ENCODE data around the gene SUSD5. TPM values are rescaled to one million over a fixed set of nuclear protein-coding genes. Genes with fewer than 3 reads are reported as not detected.

The SUSD5 gene
- total RNA-seq, 4 donors from 2014 or later = 0.42 to 2.3 (median 1.3) TPM

DNA sequence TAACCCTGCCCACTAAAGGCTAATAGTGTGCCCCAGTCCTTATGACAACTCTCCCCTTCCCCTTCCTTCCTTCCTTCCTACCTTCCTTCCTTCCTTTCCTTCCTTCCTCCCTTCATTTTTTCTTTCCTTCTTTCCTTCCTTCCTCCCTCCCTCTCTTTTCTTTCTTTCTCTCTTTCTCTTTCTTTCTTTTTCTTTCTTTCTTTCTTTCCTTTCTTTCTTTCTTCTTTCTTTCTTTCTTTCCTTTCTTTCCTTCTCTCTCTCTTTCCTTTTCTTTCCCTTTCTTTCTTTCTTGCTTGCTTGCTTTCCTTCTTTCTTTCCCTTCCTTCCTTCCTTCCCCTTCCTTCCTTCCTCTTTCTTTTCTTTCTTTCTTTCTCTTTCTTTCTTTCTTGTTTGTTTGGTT, 28.2 kb upstream of the SUSD5 start:
- H3K4me1 ChIP-seq = no peaks in the 10 kb centered on the region
- peaks cover 0 to 6% (median 0%) of the 10 kb centered on the region in 4 donors for H3K9me3 ChIP-seq
- TF ChIP-seq, protein P1, sequence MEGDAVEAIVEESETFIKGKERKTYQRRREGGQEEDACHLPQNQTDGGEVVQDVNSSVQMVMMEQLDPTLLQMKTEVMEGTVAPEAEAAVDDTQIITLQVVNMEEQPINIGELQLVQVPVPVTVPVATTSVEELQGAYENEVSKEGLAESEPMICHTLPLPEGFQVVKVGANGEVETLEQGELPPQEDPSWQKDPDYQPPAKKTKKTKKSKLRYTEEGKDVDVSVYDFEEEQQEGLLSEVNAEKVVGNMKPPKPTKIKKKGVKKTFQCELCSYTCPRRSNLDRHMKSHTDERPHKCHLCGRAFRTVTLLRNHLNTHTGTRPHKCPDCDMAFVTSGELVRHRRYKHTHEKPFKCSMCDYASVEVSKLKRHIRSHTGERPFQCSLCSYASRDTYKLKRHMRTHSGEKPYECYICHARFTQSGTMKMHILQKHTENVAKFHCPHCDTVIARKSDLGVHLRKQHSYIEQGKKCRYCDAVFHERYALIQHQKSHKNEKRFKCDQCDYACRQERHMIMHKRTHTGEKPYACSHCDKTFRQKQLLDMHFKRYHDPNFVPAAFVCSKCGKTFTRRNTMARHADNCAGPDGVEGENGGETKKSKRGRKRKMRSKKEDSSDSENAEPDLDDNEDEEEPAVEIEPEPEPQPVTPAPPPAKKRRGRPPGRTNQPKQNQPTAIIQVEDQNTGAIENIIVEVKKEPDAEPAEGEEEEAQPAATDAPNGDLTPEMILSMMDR (IDR thresholded peaks at IDR 0.05) = no peak
- TF ChIP-seq EP300 (IDR thresholded peaks at IDR 0.05) = no peak
- no peak for TF ChIP-seq POLR2AphosphoS5 (IDR thresholded peaks at IDR 0.05)
- no peak for TF ChIP-seq POLR2A (IDR thresholded peaks at IDR 0.05; ENCODE audit: low read depth)
- no peak overlapping the region for H3K4me3 ChIP-seq
- H3K27ac ChIP-seq (replicated peaks in 1 of 4) = no peak overlapping the region
- H3K36me3 ChIP-seq = no peaks in the 10 kb centered on the region
- no peaks in the 10 kb centered on the region for H3K27me3 ChIP-seq
- intact Hi-C loops (cut with DNase I) = no loop called here
- DNase-seq (ENCODE audit: extremely low spot score) = no peak

- no peak overlapping the region for H3K4me3 ChIP-seq
- WGBS = 58% methylated on average over 1 of the region's 1 CpG
- peaks cover 0 to 6% (median 3%) of the 10 kb centered on the region in 4 donors for H3K9me3 ChIP-seq
- no peak for DNase-seq (ENCODE audit: extremely low spot score)
- no peaks in the 10 kb centered on the region for H3K4me1 ChIP-seq
- H3K27ac ChIP-seq (replicated peaks in 1 of 4) = no peak overlapping the region
- H3K36me3 ChIP-seq = no peaks in the 10 kb centered on the region
- intact Hi-C loops (cut with DNase I) = no loop called here
- TF ChIP-seq POLR2A (IDR thresholded peaks at IDR 0.05; ENCODE audit: low read depth) = no peak
- no peak for TF ChIP-seq POLR2AphosphoS5 (IDR thresholded peaks at IDR 0.05)
- no peak for TF ChIP-seq EP300 (IDR thresholded peaks at IDR 0.05)
- TF ChIP-seq, protein P1 (IDR thresholded peaks at IDR 0.05) = no peak
- H3K27me3 ChIP-seq = no peaks in the 10 kb centered on the region
Observed at GRCh38 chr3:33240261-33240660, 21.7 kb upstream of the SUSD5 start.

DNA sequence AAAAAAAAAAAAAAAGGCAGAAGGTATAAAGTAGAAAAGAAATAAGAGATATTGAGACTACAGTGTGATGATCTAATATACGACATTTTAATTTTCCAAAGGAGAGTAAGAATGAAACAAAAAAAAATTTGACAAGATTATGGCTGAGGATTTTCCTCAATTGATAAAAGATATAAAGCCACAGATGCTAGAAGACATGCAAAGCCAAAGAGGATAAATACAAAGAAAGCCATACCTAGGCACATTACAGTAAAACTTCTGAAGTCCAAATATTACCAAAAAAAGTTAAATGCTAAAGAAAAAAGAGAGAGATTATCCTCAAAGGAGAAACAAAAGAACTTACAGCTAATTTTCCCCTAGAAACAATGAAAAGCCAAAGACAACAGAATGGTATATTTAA, 20.3 kb upstream of the SUSD5 start:
- 100% methylated on average over 1 of the region's 1 CpG for WGBS
- no peak for DNase-seq (ENCODE audit: extremely low spot score)
- no peaks in the 10 kb centered on the region for H3K36me3 ChIP-seq
- no peak overlapping the region for H3K4me3 ChIP-seq
- H3K4me1 ChIP-seq = no peaks in the 10 kb centered on the region
- no peak for TF ChIP-seq POLR2AphosphoS5 (IDR thresholded peaks at IDR 0.05)
- no peak overlapping the region for H3K27ac ChIP-seq (replicated peaks in 1 of 4)
- peaks cover 0 to 6% (median 3%) of the 10 kb centered on the region in 4 donors for H3K9me3 ChIP-seq
- intact Hi-C loops (cut with DNase I) = no loop called here
- H3K27me3 ChIP-seq = no peaks in the 10 kb centered on the region

DNA sequence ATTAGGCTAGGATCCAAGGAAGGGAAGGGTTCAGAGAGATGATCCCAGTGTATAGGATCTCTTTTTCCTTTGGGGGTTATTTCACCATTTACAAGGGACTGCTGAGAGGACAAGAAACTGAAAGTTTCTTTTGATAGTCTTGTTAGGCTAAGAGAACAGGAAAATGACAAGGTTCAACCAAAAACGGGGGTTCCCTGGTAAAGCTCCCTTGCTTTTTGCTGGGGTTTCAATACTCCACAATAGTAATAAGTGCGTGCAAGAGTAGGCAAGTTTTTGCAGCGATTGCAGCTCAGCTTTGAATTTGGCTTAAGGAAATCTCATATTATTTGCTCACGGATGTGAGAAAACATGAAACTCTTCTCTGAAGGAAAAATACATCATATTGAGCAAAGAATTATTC, 18.8 kb upstream of the SUSD5 start:
- H3K4me1 ChIP-seq = no peaks in the 10 kb centered on the region
- 91% methylated on average over 4 of the region's 4 CpGs for WGBS
- H3K36me3 ChIP-seq = no peaks in the 10 kb centered on the region
- H3K4me3 ChIP-seq = no peak overlapping the region
- no peak overlapping the region for H3K27ac ChIP-seq (replicated peaks in 1 of 4)
- H3K9me3 ChIP-seq = peaks cover 0 to 5% (median under 1%) of the 10 kb centered on the region in 4 donors
- intact Hi-C loops (cut with DNase I) = no loop called here
- no peaks in the 10 kb centered on the region for H3K27me3 ChIP-seq
- no peak for DNase-seq (ENCODE audit: extremely low spot score)
- no peak for TF ChIP-seq POLR2A (IDR thresholded peaks at IDR 0.05; ENCODE audit: low read depth)
- TF ChIP-seq, protein P1 (IDR thresholded peaks at IDR 0.05) = no peak

GRCh38 chr3:33236005-33236404, 17.4 kb upstream of the SUSD5 start:
- TF ChIP-seq POLR2AphosphoS5 (IDR thresholded peaks at IDR 0.05) (no peak), EP300 (IDR thresholded peaks at IDR 0.05) (no peak), POLR2A (IDR thresholded peaks at IDR 0.05; ENCODE audit: low read depth) (no peak)
- TF ChIP-seq, protein P1 (IDR thresholded peaks at IDR 0.05) = no peak
- Histone ChIP-seq H3K4me1 (no peaks in the 10 kb centered on the region), H3K27ac (replicated peaks in 1 of 4) (no peak overlapping the region), H3K4me3 (no peak overlapping the region), H3K36me3 (no peaks in the 10 kb centered on the region), H3K9me3 (peaks cover 0 to 5% (median 0%) of the 10 kb centered on the region in 4 donors), H3K27me3 (no peaks in the 10 kb centered on the region)
- intact Hi-C loops (cut with DNase I) = no loop called here
- WGBS = 74% methylated on average over 2 of the region's 2 CpGs
- DNase-seq (ENCODE audit: extremely low spot score) = no peak
